Measurements from ENCODE around the gene LIAS. TPM values are rescaled to one million over a fixed set of nuclear protein-coding genes. Genes with fewer than 3 reads are reported as not detected.

The LIAS gene
- total RNA-seq, 4 donors from 2014 or later: 2.6 to 27.3 (median 13.0) TPM

DNA sequence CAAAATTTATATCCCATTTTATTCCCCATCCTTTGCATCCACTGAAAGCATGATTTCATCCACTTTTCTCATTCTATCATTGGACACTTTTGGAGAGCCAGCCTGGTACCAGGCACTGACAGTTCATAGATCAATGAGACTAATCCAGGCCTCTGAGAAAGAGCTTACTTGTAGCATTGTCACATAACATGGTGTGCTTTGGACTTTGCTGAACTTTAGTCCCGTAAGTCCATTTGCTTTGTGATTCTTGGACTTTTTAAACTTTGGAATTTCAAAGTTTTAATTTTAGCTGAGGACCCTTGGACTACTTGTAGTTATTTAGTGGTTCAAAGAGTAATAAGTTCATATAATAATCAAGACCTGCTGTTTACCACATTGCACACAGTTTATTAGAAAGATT lies 11.5 kb downstream of the LIAS start:
- DNase-seq: no peak
- H3K27ac ChIP-seq: peak overlapping the region in 1 of 4 donors; percentile 61
- intact Hi-C loops (cut with DNase I; ENCODE audit: low total_unique reads): no loop called here

DNA sequence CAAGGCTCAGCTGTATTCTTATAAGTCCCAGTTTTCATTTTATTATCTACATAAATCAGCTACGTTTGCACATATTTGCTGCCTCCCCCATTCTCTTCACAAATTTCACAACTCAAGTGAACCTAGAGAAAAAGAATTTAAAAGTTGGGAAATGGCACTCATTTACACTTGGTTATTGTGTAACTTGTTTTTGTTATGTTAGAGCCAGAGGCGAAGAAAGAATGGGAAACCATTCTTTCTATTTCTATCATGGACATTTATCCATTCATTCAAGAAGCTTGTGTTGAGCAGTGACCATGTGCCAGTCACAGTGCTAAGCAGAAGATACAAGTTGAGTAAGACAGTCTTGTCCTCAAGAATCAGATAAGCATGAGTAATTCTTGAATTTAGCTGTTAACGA lies 13.5 kb downstream of the LIAS start:
- Histone ChIP-seq H3K36me3 (peaks cover 0 to 18% (median 4%) of the 10 kb centered on the region in 4 donors), H3K27me3 (no peaks in the 10 kb centered on the region), H3K27ac (no peak overlapping the region), H3K9me3 (no peaks in the 10 kb centered on the region), H3K4me3 (no peak overlapping the region), H3K4me1 (peaks cover 0 to 13% (median 4%) of the 10 kb centered on the region in 4 donors)
- WGBS, 2 donors (ENCODE audit: low coverage in 1 of 2): 86 to 96% methylated on average over 3 of the region's 3 CpGs
- TF ChIP-seq EP300 (IDR thresholded peaks at IDR 0.05; ENCODE audit: low read depth): no peak
- no peak for TF ChIP-seq CTCF (IDR thresholded peaks at IDR 0.05)
- TF ChIP-seq POLR2A (IDR thresholded peaks at IDR 0.05): no peak
- no peak for TF ChIP-seq POLR2AphosphoS5 (IDR thresholded peaks at IDR 0.05)
- in situ Hi-C loops (cut with MboI; ENCODE audit: low pct_ligation_motif_present in 1 of 4, low pct_unique_long_range_greater_than_20kb in 1 of 4, low sequenced_read_pairs in 3 of 4): loop anchor here in 2 of 4 donors (10.0 kb wide), 2 partner anchors 492 to 502 kb away; partner anchors contain the start of gene PDS5A (in 1 of the 2)
- DNase-seq: no peak
- intact Hi-C loops (cut with DNase I; ENCODE audit: low total_unique reads): no loop called here

More for the DNA sequence above, 11.5 kb downstream of the LIAS start:
- no peaks in the 10 kb centered on the region for H3K27me3 ChIP-seq
- no peaks in the 10 kb centered on the region for H3K9me3 ChIP-seq
- in situ Hi-C loops (cut with MboI; ENCODE audit: low pct_ligation_motif_present in 1 of 4, low pct_unique_long_range_greater_than_20kb in 1 of 4, low sequenced_read_pairs in 3 of 4): loop anchor here in 2 of 4 donors (10.0 kb wide), 2 partner anchors 494 to 504 kb away; partner anchors contain the start of gene PDS5A (in 1 of the 2)
- peaks cover 0 to 18% (median 4%) of the 10 kb centered on the region in 4 donors for H3K36me3 ChIP-seq
- TF ChIP-seq POLR2A (IDR thresholded peaks at IDR 0.05) (no peak), EP300 (IDR thresholded peaks at IDR 0.05; ENCODE audit: low read depth) (no peak), CTCF (IDR thresholded peaks at IDR 0.05) (no peak), POLR2AphosphoS5 (IDR thresholded peaks at IDR 0.05) (no peak)
- H3K4me3 ChIP-seq: no peak overlapping the region
- peaks cover 0 to 22% (median 7%) of the 10 kb centered on the region in 4 donors for H3K4me1 ChIP-seq
- WGBS, 2 donors (ENCODE audit: low coverage in 1 of 2): 100% methylated on average over 1 of the region's 1 CpG

DNA sequence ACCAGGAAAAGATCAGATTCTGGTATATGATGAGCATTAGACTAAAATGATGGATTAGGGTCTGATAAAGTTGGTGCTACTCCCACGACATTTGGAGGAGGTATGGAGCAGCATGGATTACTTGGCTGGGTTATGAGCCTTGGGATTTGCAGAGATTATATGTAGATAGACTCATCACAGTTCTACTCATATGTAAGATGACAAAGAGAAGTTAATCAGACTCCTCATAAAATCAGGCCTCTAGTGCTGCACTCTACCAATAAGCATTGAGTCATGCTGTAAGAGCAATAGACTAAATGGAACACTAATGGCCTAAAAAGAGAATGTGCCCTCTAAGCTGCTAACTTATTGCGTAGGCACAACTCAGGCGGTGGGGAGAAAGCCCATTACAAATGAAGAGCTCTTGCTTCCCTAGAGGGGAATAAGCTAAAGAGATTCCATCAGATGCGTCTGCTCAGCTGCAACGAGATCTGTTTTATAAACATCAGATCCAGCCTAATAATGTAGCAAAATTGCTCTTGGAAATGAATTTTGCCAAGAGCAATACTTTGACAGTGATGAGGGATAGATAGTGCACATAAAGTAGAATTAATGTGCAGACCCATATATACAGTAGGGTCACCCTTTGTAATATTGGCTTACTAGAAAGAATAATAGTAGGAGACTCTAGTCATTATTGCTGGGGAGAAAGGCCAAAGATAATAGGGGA lies 17.5 kb downstream of the LIAS start:
- in situ Hi-C loops (cut with MboI; ENCODE audit: low pct_ligation_motif_present in 1 of 4, low pct_unique_long_range_greater_than_20kb in 1 of 4, low sequenced_read_pairs in 3 of 4) (loop anchor here in 3 of 4 donors (10.0 to 25.0 kb wide), 3 partner anchors 486 to 498 kb away; partner anchors contain the start of gene PDS5A (in 1 of the 3)), intact Hi-C loops (cut with DNase I; ENCODE audit: low total_unique reads) (no loop called here)
- WGBS, 2 donors (ENCODE audit: low coverage in 1 of 2): 86 to 90% methylated on average over 1 to 5 of the region's 5 CpGs
- no peak for DNase-seq
- Histone ChIP-seq H3K36me3 (peaks cover 0 to 18% (median 4%) of the 10 kb centered on the region in 4 donors), H3K27ac (no peak overlapping the region), H3K4me1 (no peaks in the 10 kb centered on the region), H3K9me3 (no peaks in the 10 kb centered on the region), H3K4me3 (no peak overlapping the region), H3K27me3 (no peaks in the 10 kb centered on the region)
- TF ChIP-seq POLR2AphosphoS5 (IDR thresholded peaks at IDR 0.05): no peak
- TF ChIP-seq CTCF (IDR thresholded peaks at IDR 0.05): no peak
- TF ChIP-seq EP300 (IDR thresholded peaks at IDR 0.05; ENCODE audit: low read depth): no peak
- no peak for TF ChIP-seq POLR2A (IDR thresholded peaks at IDR 0.05)

- Histone ChIP-seq H3K36me3 (no peaks in the 10 kb centered on the region), H3K9me3 (peaks cover 0 to 5% of the 10 kb centered on the region in 2 donors), H3K4me1 (no peaks in the 10 kb centered on the region), H3K27me3 (no peaks in the 10 kb centered on the region), H3K4me3 (no peak overlapping the region), H3K27ac (no peak overlapping the region)
- no peak for DNase-seq
- intact Hi-C loops (cut with DNase I; ENCODE audit: low total_unique reads) (no loop called here), in situ Hi-C loops (cut with MboI; ENCODE audit: low pct_ligation_motif_present in 1 of 4, low pct_unique_long_range_greater_than_20kb in 1 of 4, low sequenced_read_pairs in 3 of 4) (loop anchor here in 1 of 4 donors (25.0 kb wide), 1 partner anchor 482 kb away; no protein-coding TSS in a partner anchor)
- TF ChIP-seq POLR2AphosphoS5 (IDR thresholded peaks at IDR 0.05): no peak
- TF ChIP-seq CTCF (IDR thresholded peaks at IDR 0.05): no peak
- no peak for TF ChIP-seq POLR2A (IDR thresholded peaks at IDR 0.05)
- no peak for TF ChIP-seq EP300 (IDR thresholded peaks at IDR 0.05; ENCODE audit: low read depth)
- 93 to 100% methylated on average over 1 to 27 of the region's 27 CpGs for WGBS, 2 donors (ENCODE audit: low coverage in 1 of 2)
These were observed 21.4 kb downstream of the LIAS start for GRCh38 chr4:39480251-39480650.

Data from transverse colon (tissue), 4 donors.